Endometrial microvascular endothelial cells (primary cell): ENCODE measurements around the gene CDC25C. TPM values are rescaled to one million over a fixed set of nuclear protein-coding genes. Genes with fewer than 3 reads are reported as not detected.

ENCODE experiments used
- in situ Hi-C: cut with HindIII; loops from 2 replicates; pipeline ENCODE4 v1.10.0; 2017; ENCODE audit warnings: low sequenced_read_pairs, low pct_unique_long_range_greater_than_20kb; ENCODE audit errors: inconsistent ontology term
- total RNA-seq: library from RNA; depleted of rRNA; stranded (reverse); fragments of >200 nt; gene quantifications from one replicate; pipeline ENCODE4 v1.2.3, GENCODE V29; 2015; ENCODE audit errors: inconsistent ontology term

Gene CDC25C
- total RNA-seq: 13.9 TPM

DNA sequence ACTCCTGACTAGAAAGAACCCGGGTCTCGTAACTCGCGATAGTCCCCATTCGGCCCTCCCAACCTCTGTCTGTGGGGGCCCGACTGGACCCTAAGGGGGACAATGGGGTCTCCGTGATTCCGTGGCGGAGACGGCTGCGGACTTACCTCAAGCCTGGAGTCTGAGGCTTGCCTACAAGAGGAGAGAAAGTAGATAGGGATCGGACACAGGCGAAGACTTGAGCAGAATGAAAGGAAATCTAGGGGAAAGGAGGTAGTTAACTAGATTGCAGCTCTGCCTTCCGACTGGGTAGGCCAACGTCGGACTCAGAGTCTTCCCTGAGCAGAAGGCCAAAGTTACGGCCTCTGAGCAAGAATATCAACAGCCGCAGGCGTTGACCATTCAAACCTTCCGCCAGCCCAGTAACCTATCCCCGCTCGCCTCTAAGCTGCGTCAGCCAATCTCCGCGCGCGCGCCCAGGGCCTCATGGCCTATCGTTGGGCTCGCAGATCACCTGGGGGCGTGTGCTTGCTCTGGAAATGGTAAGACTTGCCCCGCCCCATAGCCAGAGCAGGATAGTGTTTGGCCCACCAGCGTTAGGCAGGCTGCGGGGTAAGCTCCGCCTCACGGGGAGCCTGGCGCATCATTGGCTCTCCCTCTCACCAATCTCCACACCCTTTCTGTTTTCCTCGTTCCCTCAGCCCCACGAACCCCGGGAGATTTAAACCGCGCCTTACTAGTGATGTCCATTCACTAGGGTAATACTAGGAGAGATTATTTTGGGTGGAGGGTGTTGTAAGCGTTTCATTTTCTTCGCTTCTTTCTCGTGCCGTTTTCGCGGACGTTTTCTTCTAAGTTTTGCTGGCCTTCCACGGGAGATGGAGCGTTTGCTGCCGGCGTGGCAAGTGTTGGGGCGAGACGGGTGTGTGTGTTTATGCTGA is at the start of gene CDC25C:
Gene CDC25C, minus strand, starts transcription at position 356 of the 920 bp plus-strand sequence. CDS start 624 bp downstream, outside the sequence.
- in situ Hi-C loops: no loop called here

GRCh38 chr5:138372653-138373052 is 41.0 kb upstream of the CDC25C start:
- in situ Hi-C loops: no loop called here

- in situ Hi-C loops: no loop called here
Observed at GRCh38 chr5:138372225-138372624, 40.6 kb upstream of the CDC25C start.

GRCh38 chr5:138371454-138371853 is 39.9 kb upstream of the CDC25C start:
- in situ Hi-C loops: no loop called here

DNA sequence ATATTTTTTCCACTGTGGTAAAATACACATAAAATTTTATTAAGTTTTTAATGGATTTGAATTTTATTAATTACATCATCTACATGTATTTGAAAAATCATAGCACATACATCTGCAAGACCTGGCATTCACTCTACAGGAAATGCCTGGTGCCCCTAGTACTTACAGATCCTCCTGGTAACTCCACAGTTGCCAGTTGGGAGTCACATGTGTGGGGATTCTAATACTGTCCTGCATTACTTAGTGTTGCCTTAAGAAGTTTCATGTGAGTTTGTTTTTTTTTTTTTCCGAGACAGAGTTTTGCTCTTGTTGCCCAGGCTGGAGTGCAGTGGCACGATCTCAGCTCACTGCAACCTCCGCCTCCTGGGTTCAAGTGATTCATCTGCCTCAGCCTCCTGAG is 38.9 kb upstream of the CDC25C start:
- in situ Hi-C loops: no loop called here

- in situ Hi-C loops: no loop called here
Observed at GRCh38 chr5:138369706-138370105, 38.1 kb upstream of the CDC25C start.

DNA sequence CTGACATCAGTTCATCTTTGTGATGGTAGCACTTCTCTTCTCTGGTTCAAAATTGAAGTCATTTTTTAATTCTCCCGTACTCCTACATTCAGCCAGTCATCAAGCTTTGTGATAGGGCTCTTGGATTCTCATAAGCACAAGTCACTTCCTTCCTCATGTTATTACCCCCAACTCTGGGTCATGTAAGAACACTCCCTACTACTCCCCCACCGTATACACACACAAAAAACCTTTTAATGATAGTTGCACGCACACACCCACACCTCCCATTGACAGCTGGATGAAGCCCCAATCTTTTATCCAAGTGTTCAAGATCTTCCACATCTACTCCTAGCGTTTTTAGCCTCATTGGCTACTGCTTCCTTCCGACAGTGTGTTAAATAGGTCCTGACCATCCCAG is 37.7 kb upstream of the CDC25C start:
- in situ Hi-C loops: no loop called here

- in situ Hi-C loops: no loop called here
Observed at GRCh38 chr5:138366632-138367382, 35.2 kb upstream of the CDC25C start.

DNA sequence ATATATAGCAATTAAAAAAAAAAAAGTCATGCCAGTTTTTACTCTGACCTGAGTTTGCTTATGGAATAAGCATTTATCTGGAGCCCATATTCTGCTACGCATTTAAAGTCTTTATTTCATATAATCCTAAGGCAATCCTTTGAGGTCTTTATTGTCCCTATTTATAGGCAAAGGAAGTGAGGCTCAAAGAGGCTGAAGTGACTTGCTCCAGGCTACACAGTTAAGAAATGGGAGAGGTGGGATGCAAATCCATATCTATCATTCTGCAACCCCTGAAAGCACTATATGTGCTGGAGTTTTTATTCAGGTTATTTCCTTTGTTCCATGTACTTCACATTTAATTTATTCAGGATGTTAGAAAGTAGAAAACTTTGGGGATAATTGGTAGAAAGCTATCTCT is 33.0 kb upstream of the CDC25C start:
- in situ Hi-C loops: no loop called here

DNA sequence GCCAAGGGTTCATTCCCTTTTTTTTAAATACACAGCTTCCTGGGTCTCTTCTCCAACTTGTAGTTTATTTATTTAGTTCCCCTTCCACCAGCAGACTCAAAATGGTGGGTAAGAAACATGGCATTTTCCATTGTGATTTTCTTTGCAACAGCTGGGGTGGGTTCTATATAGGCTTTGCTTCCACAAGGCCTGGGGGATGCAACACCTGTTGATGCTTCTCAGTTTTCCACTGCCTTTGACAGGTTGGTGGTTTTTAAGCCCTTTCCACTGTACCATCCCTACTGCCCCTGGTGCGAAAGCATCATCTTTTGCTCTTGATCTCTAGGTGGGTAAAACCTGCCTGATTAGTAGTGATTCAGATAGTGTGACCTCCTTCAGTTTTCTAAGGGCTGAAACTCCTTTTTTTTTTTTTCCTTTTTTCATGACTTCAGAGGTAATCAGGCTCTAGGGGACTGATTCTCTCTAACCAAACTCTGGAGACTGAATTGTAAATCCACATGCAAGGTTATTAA is 29.4 kb upstream of the CDC25C start:
- in situ Hi-C loops: no loop called here

DNA sequence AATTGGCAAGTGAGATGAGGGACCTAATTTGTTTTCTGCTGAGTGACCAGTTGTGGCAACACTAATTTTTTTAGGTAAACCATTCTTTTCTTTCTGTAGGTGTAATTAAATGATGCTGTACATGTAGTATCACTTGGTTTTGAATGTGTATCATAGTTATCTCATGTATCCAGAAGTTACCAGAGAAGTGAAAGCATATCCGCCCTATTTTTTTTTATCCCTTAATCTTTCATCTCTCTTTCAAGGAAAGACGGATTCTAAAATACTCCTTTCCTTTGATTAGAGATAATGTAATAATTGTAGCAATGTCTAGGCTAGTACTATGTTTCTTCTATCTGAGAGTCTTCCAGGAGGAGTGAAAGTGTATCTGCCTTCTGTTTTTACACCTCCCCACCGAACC is 28.0 kb upstream of the CDC25C start:
- in situ Hi-C loops: loop anchor here (10.0 kb wide), 1 partner anchor 195 kb away; no protein-coding TSS in a partner anchor

- in situ Hi-C loops: loop anchor here (10.0 kb wide), 1 partner anchor 190 kb away; no protein-coding TSS in a partner anchor
Observed at GRCh38 chr5:138354926-138355378, 23.3 kb upstream of the CDC25C start.

GRCh38 chr5:138354387-138354786 is 22.8 kb upstream of the CDC25C start:
- in situ Hi-C loops: loop anchor here (10.0 kb wide), 1 partner anchor 190 kb away; no protein-coding TSS in a partner anchor

GRCh38 chr5:138353560-138354080 is 22.0 kb upstream of the CDC25C start:
- in situ Hi-C loops: loop anchor here (10.0 kb wide), 1 partner anchor 189 kb away; no protein-coding TSS in a partner anchor

DNA sequence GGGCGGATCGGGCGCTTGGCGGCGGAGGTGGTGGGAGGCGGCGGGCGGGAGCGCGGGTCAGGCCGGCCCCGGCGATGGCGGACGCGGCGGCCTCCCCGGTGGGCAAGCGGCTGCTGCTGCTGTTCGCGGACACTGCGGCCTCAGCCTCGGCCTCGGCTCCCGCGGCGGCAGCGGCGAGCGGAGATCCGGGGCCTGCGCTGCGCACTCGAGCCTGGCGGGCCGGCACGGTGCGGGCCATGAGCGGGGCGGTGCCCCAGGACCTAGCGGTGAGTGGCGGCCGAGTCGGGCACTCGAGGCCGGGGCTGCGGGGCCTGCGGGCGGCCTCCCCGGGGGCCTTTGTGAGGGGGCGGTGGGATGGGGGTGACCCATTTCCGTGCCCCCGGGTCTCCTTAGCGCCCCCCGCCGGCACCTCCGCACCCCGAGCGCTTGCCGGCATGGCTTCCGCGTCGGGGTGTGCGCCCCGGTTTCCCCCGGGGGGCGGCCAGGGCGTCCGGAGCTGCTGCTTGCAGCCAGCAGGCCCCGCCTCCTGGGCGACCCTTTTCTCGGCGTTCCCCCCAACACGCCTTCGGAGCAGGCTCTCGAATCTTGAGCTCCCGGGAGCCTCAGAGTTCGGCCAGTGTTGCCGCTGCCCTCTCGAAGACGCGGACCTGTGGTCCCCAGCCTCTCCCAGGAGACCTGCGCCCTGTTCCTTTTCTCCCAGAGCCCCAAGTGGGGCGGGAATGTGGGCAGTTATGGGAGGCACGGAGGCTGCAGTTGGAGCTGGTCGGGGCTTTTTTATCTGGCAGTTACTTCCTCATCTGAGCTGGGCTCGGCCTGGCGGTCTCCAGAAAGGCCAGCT is 21.3 kb upstream of the CDC25C start:
- in situ Hi-C loops: loop anchor here (10.0 kb wide), 1 partner anchor 188 kb away; no protein-coding TSS in a partner anchor

- in situ Hi-C loops: loop anchor here (10.0 kb wide), 1 partner anchor 187 kb away; no protein-coding TSS in a partner anchor
Observed at GRCh38 chr5:138352071-138352721, 20.6 kb upstream of the CDC25C start, which contains the start of gene KDM3B. Gene KDM3B (plus strand): TSS chr5:138352685. CDS start chr5:138352796, 111 bp downstream.

GRCh38 chr5:138351517-138351916 is 19.9 kb upstream of the CDC25C start:
- in situ Hi-C loops: loop anchor here (10.0 kb wide), 1 partner anchor 187 kb away; no protein-coding TSS in a partner anchor
